Brain pericyte (primary cell): ENCODE measurements around the gene PGLYRP4.
"Not testable (repeated sequence)": the region's sequence is repeated elsewhere in the genome, so short reads cannot be mapped to it uniquely, and the experiment has no call there.

ENCODE experiments used
- DNase-seq: peaks from one replicate; pipeline ENCODE4 v3.0.0-alpha.2; 2012; ENCODE audit warnings: low read depth, low spot score

Gene PGLYRP4

GRCh38 chr1:153337980-153338853, 10.4 kb downstream of the PGLYRP4 start:
- no peak for DNase-seq

GRCh38 chr1:153336650-153337049, 12.0 kb downstream of the PGLYRP4 start:
- DNase-seq, result no peak

GRCh38 chr1:153333902-153334301, 14.7 kb downstream of the PGLYRP4 start:
- DNase-seq, result no peak

- DNase-seq, result no peak
Measured at GRCh38 chr1:153324912-153325311, 23.7 kb downstream of the PGLYRP4 start.

GRCh38 chr1:153322568-153322967, 26.1 kb downstream of the PGLYRP4 start:
- no peak for DNase-seq

GRCh38 chr1:153318145-153318544, 30.5 kb downstream of the PGLYRP4 start:
- not testable (repeated sequence) for DNase-seq

GRCh38 chr1:153316013-153316412, 32.6 kb downstream of the PGLYRP4 start:
- DNase-seq, result not testable (repeated sequence)

- not testable (repeated sequence) for DNase-seq
Measured at GRCh38 chr1:153314388-153314787, 34.3 kb downstream of the PGLYRP4 start.

GRCh38 chr1:153313288-153313687, 35.4 kb downstream of the PGLYRP4 start:
- no peak for DNase-seq

GRCh38 chr1:153312570-153313186, 36.0 kb downstream of the PGLYRP4 start, which contains the start of gene PGLYRP3:
TSS of gene PGLYRP3 (minus strand) at chr1:153312952. CDS start at chr1:153310665, 2,287 bp downstream.
- no peak for DNase-seq

- DNase-seq, result no peak
Measured at GRCh38 chr1:153310526-153310925, 38.1 kb downstream of the PGLYRP4 start.

GRCh38 chr1:153309441-153309840, 39.2 kb downstream of the PGLYRP4 start:
- DNase-seq, result no peak

- no peak for DNase-seq
Measured at GRCh38 chr1:153308540-153308939, 40.1 kb downstream of the PGLYRP4 start.

- no peak for DNase-seq
Measured at GRCh38 chr1:153307221-153307600, 41.4 kb downstream of the PGLYRP4 start.

GRCh38 chr1:153306303-153307220, 42.1 kb downstream of the PGLYRP4 start:
- no peak for DNase-seq

GRCh38 chr1:153305682-153306081, 43.0 kb downstream of the PGLYRP4 start:
- no peak for DNase-seq

GRCh38 chr1:153302308-153302707, 46.3 kb downstream of the PGLYRP4 start:
- no peak for DNase-seq

- DNase-seq, result no peak
Measured at GRCh38 chr1:153293851-153294250, 54.8 kb downstream of the PGLYRP4 start.

- DNase-seq, result no peak
Measured at GRCh38 chr1:153293480-153293775, 55.2 kb downstream of the PGLYRP4 start.

- no peak for DNase-seq
Measured at GRCh38 chr1:153292740-153293479, 55.7 kb downstream of the PGLYRP4 start.

- DNase-seq, result no peak
Measured at GRCh38 chr1:153292185-153292584, 56.5 kb downstream of the PGLYRP4 start.
